Measurements from ENCODE around the gene WDFY4. TPM values are rescaled to one million over a fixed set of nuclear protein-coding genes. Genes with fewer than 3 reads are reported as not detected.

The WDFY4 gene
- total RNA-seq, 2 donors from 2014 or later, result not detected

DNA sequence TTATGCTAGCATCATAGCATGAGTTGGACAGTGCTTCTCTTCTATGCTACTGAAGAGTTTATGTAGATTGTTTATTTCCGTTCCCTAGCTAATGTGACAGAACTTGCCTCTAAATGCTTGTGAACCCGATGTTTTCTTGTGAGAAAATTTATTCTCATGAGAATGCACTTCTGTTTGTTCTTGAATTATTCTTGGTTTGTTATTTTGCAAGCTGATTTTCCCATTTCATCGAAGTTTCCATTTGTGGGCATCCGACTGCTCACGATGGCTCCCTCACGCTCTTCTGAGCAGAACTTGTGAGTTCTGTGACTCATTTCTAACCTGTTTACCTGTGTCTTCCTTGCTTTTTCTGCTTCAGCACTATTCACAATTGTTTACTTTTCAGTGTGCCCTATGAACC, 59.9 kb downstream of the WDFY4 start:
- Histone ChIP-seq H3K9ac (ENCODE audit: extremely low read depth, low read length, poor library complexity, severe bottlenecking) (no peak overlapping the region), H3K4me1 (ENCODE audit: control insufficient read depth, insufficient read depth, low read length) (no peaks in the 10 kb centered on the region), H3K9me3 (ENCODE audit: control insufficient read depth, low read length) (no peaks in the 10 kb centered on the region), H3K4me3 (ENCODE audit: low read length) (no peak overlapping the region), H3K27ac (ENCODE audit: low read depth, low read length) (no peak overlapping the region), H3K36me3 (ENCODE audit: control insufficient read depth, insufficient read depth, low read length) (no peaks in the 10 kb centered on the region), H3K27me3 (ENCODE audit: control insufficient read depth, insufficient read depth, low read length, poor library complexity, severe bottlenecking) (no peaks in the 10 kb centered on the region)
- no peak for DNase-seq
- Mint-ChIP-seq H3K27me3 (ENCODE audit: insufficient read depth) (no peaks in the 10 kb centered on the region), H3K9me3 (no peaks in the 10 kb centered on the region), H3K27ac (no peak overlapping the region), H3K36me3 (ENCODE audit: low read depth) (no peaks in the 10 kb centered on the region), H3K4me1 (peaks cover 11% of the 10 kb centered on the region), H3K4me3 (no peak overlapping the region)
- no peak for TF ChIP-seq CTCF (conservative IDR thresholded peaks at IDR 0.05)
- WGBS, 2 experiments (ENCODE audit: insufficient coverage in 1 of 2, insufficient read length in 1 of 2), result 94 to 99% methylated on average over 6 of the region's 6 CpGs

DNA sequence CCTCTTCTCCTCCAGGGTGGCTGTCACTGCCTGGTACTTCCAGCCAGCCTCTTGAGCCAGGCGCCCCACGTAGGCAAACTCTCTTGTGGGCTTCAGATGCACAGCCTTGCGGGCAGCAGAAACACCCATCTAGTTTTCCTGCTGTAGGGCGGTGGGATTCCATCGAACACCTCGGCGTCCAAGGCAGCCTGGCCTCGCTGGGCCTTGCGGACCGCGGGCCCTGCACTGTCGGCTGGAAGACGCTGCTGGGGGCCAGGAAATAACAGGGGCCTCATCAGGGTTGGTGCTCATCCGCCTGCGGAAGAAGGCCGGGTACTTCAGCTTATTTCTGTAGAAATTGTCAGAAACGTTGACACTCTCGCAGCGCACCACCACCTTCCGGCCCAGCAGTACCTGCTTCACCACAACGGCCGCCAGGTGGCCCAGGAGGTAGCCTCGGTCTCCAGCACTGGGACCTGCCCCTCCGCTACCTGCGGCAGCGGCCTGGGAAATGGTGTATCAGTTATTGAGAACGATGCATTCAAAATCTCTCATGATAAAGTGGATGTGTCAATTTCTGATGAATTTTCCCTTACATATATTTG, 61.1 kb downstream of the WDFY4 start:
- H3K27ac ChIP-seq (ENCODE audit: low read depth, low read length), result no peak overlapping the region
- H3K4me1 ChIP-seq (ENCODE audit: control insufficient read depth, insufficient read depth, low read length), result no peaks in the 10 kb centered on the region
- no peak overlapping the region for H3K27ac Mint-ChIP-seq
- H3K9me3 Mint-ChIP-seq, result no peaks in the 10 kb centered on the region
- DNase-seq, result peak; percentile 92
- H3K36me3 Mint-ChIP-seq (ENCODE audit: low read depth), result no peaks in the 10 kb centered on the region
- H3K27me3 Mint-ChIP-seq (ENCODE audit: insufficient read depth), result no peaks in the 10 kb centered on the region
- H3K4me3 Mint-ChIP-seq, result no peak overlapping the region
- 86 to 97% methylated on average over 17 to 27 of the region's 27 CpGs for WGBS, 2 experiments (ENCODE audit: insufficient coverage in 1 of 2, insufficient read length in 1 of 2)
- H3K9ac ChIP-seq (ENCODE audit: extremely low read depth, low read length, poor library complexity, severe bottlenecking), result no peak overlapping the region
- no peaks in the 10 kb centered on the region for H3K27me3 ChIP-seq (ENCODE audit: control insufficient read depth, insufficient read depth, low read length, poor library complexity, severe bottlenecking)
- H3K4me1 Mint-ChIP-seq, result peaks cover 11% of the 10 kb centered on the region
- peak; percentile 92 for TF ChIP-seq CTCF (conservative IDR thresholded peaks at IDR 0.05)
- no peaks in the 10 kb centered on the region for H3K9me3 ChIP-seq (ENCODE audit: control insufficient read depth, low read length)
- no peaks in the 10 kb centered on the region for H3K36me3 ChIP-seq (ENCODE audit: control insufficient read depth, insufficient read depth, low read length)
- H3K4me3 ChIP-seq (ENCODE audit: low read length), result no peak overlapping the region

GRCh38 chr10:48748573-48748972, 63.9 kb downstream of the WDFY4 start:
- Mint-ChIP-seq H3K27me3 (ENCODE audit: insufficient read depth) (peaks cover 3% of the 10 kb centered on the region), H3K27ac (no peak overlapping the region), H3K9me3 (no peaks in the 10 kb centered on the region), H3K4me3 (no peak overlapping the region), H3K36me3 (ENCODE audit: low read depth) (no peaks in the 10 kb centered on the region), H3K4me1 (no peaks in the 10 kb centered on the region)
- 87 to 90% methylated on average over 2 to 4 of the region's 4 CpGs for WGBS, 2 experiments (ENCODE audit: insufficient coverage in 1 of 2, insufficient read length in 1 of 2)
- Histone ChIP-seq H3K36me3 (ENCODE audit: control insufficient read depth, insufficient read depth, low read length) (no peaks in the 10 kb centered on the region), H3K9me3 (ENCODE audit: control insufficient read depth, low read length) (no peaks in the 10 kb centered on the region), H3K4me1 (ENCODE audit: control insufficient read depth, insufficient read depth, low read length) (no peaks in the 10 kb centered on the region), H3K4me3 (ENCODE audit: low read length) (no peak overlapping the region), H3K27me3 (ENCODE audit: control insufficient read depth, insufficient read depth, low read length, poor library complexity, severe bottlenecking) (no peaks in the 10 kb centered on the region), H3K27ac (ENCODE audit: low read depth, low read length) (no peak overlapping the region), H3K9ac (ENCODE audit: extremely low read depth, low read length, poor library complexity, severe bottlenecking) (no peak overlapping the region)
- peak; percentile 16 for DNase-seq
- no peak for TF ChIP-seq CTCF (conservative IDR thresholded peaks at IDR 0.05)

All from endodermal cell (in vitro differentiated cells).